ENCODE data around the gene PREX1. TPM values are rescaled to one million over a fixed set of nuclear protein-coding genes. Genes with fewer than 3 reads are reported as not detected.

PREX1 gene
- total and polyA plus RNA-seq, 2 of the 4 experiments (the other 2 are of a cell fraction), result 0.67 to 0.72 TPM

GRCh38 chr20:48626938-48627736 is 200.7 kb downstream of the PREX1 start:
- Histone ChIP-seq H3K9me1 (ENCODE audit: insufficient read depth, low read length) (no peaks in the 10 kb centered on the region), H4K8ac (ENCODE audit: low read depth in 2 of 2, low read length in 2 of 2) (no peak overlapping the region), H4K91ac (ENCODE audit: insufficient read depth, low read depth, low read length) (no peak overlapping the region), H2AK9ac (replicated peaks; ENCODE audit: low read depth, low read length, poor library complexity) (no peak overlapping the region), H2BK20ac (ENCODE audit: low read depth, low read length) (no peak overlapping the region), H3K27ac (ENCODE audit: insufficient read depth, low read length) (no peak overlapping the region), H2BK15ac (ENCODE audit: low read depth, low read length) (no peak overlapping the region), H3K23ac (ENCODE audit: low read depth, low read length) (no peak overlapping the region), H3K4me2 (ENCODE audit: low read depth, low read length) (no peak overlapping the region), H3K14ac (replicated peaks; ENCODE audit: low read depth, low read length) (no peak overlapping the region), H2AK5ac (ENCODE audit: low read depth, low read length) (no peak overlapping the region), H3K79me1 (ENCODE audit: low read depth in 1 of 2, low read length in 2 of 2) (no peaks in the 10 kb centered on the region), H4K20me1 (ENCODE audit: insufficient read depth, low read length) (no peaks in the 10 kb centered on the region), H2AFZ (replicated peaks; ENCODE audit: low read length, poor library complexity) (no peak overlapping the region), H3K18ac (ENCODE audit: low read depth, low read length) (no peak overlapping the region), H2BK5ac (ENCODE audit: low read depth, low read length, poor library complexity, severe bottlenecking) (no peak overlapping the region), H4K5ac (ENCODE audit: low read depth, low read length) (no peak overlapping the region), H3K56ac (ENCODE audit: extremely low read depth, insufficient read depth, low read length) (no peak overlapping the region), H3K4ac (ENCODE audit: low read depth, low read length) (no peak overlapping the region), H3K9me3 (ENCODE audit: control insufficient read depth, insufficient read depth, low read length) (no peaks in the 10 kb centered on the region), H3K9ac (ENCODE audit: low read depth, low read length) (no peak overlapping the region), H3K4me1 (ENCODE audit: control insufficient read depth, insufficient read depth, low read length) (no peaks in the 10 kb centered on the region), H2BK120ac (ENCODE audit: low read depth, low read length) (no peak overlapping the region), H3K36me3 (ENCODE audit: control insufficient read depth, insufficient read depth, low read length) (no peaks in the 10 kb centered on the region), H3K27me3 (ENCODE audit: control insufficient read depth, insufficient read depth, low read length) (no peaks in the 10 kb centered on the region), H3K4me3 (ENCODE audit: insufficient read depth, low read depth, low read length) (no peak overlapping the region)
- BruUV-seq (replicated peaks), result no TSS peak
- TF ChIP-seq MAFK (IDR thresholded peaks at IDR 0.05; ENCODE audit: low read depth, low read length), result no peak
- no peak for TF ChIP-seq MAZ (IDR thresholded peaks at IDR 0.05; ENCODE audit: borderline replicate concordance, low read depth, low read length)
- TF ChIP-seq, protein P1, sequence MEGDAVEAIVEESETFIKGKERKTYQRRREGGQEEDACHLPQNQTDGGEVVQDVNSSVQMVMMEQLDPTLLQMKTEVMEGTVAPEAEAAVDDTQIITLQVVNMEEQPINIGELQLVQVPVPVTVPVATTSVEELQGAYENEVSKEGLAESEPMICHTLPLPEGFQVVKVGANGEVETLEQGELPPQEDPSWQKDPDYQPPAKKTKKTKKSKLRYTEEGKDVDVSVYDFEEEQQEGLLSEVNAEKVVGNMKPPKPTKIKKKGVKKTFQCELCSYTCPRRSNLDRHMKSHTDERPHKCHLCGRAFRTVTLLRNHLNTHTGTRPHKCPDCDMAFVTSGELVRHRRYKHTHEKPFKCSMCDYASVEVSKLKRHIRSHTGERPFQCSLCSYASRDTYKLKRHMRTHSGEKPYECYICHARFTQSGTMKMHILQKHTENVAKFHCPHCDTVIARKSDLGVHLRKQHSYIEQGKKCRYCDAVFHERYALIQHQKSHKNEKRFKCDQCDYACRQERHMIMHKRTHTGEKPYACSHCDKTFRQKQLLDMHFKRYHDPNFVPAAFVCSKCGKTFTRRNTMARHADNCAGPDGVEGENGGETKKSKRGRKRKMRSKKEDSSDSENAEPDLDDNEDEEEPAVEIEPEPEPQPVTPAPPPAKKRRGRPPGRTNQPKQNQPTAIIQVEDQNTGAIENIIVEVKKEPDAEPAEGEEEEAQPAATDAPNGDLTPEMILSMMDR (conservative IDR thresholded peaks at IDR 0.05; ENCODE audit: low read depth, low read length), result no peak
- TF ChIP-seq RFX5 (IDR thresholded peaks at IDR 0.05; ENCODE audit: low read depth, low read length), result no peak
- no peak for TF ChIP-seq USF2 (IDR thresholded peaks at IDR 0.05; ENCODE audit: low read depth, low read length)
- TF ChIP-seq RAD21 (IDR thresholded peaks at IDR 0.05; ENCODE audit: low read length), result no peak
- TF ChIP-seq MXI1 (IDR thresholded peaks at IDR 0.05; ENCODE audit: borderline replicate concordance, low read depth, low read length), result no peak
- no peak for TF ChIP-seq RCOR1 (IDR thresholded peaks at IDR 0.05; ENCODE audit: insufficient replicate concordance, low read length)
- no peak for TF ChIP-seq BHLHE40 (IDR thresholded peaks at IDR 0.05; ENCODE audit: low read depth, low read length)
- no peak for TF ChIP-seq SMC3 (IDR thresholded peaks at IDR 0.05; ENCODE audit: low read depth, low read length)
- TF ChIP-seq NFE2L2 (IDR thresholded peaks at IDR 0.05; ENCODE audit: low read depth, low read length), result no peak
- TF ChIP-seq CEBPB (IDR thresholded peaks at IDR 0.05; ENCODE audit: low read depth, low read length), result no peak
- in situ Hi-C loops (cut with MboI; ENCODE audit: low sequenced_read_pairs), result no loop called here
- CTCF ChIA-PET, result interaction anchor here (0.7 kb wide), 1 partner anchor 482 kb away, joined by 3 read pairs; no protein-coding TSS in a partner anchor
- intact Hi-C loops (cut with micrococcal nuclease), result no loop called here
- ATAC-seq (ENCODE audit: low read depth), result no peak
- WGBS, 2 experiments (ENCODE audit: extremely low coverage in 2 of 2, insufficient read length in 1 of 2), result 93% methylated on average over 3 of the region's 18 CpGs; no CpG with 5 or more reads in 1 of the 2 experiments
- dilution Hi-C loops (cut with HindIII; ENCODE audit: low sequenced_read_pairs, unreplicated experiment), result no loop called here
- no peak for DNase-seq
- POLR2A ChIA-PET (ENCODE audit: unreplicated experiment), result no interaction called here
